Measurements from ENCODE around the gene TTC39B.

GRCh38 chr9:15238646-15239045 lies 68.4 kb downstream of the TTC39B start:
- TF ChIP-seq CTCF (conservative IDR thresholded peaks at IDR 0.05; ENCODE audit: low read length) (no peak), EZH2phosphoT487 (IDR thresholded peaks at IDR 0.05; ENCODE audit: borderline replicate concordance, low read depth, low read length) (no peak)

Measured in OCI-LY7 (cell line).